ENCODE results near the gene CHAF1A.

GRCh38 chr19:4399812-4400134 is 2.7 kb upstream of the CHAF1A start:
- TF ChIP-seq CTCF (conservative IDR thresholded peaks at IDR 0.05; ENCODE audit: low read depth, low read length) (no peak), MXI1 (IDR thresholded peaks at IDR 0.05; ENCODE audit: borderline replicate concordance, low read depth, low read length) (no peak), RCOR1 (IDR thresholded peaks at IDR 0.05; ENCODE audit: insufficient replicate concordance, low read length) (no peak), MAFK (IDR thresholded peaks at IDR 0.05; ENCODE audit: low read depth, low read length) (no peak), RAD21 (IDR thresholded peaks at IDR 0.05; ENCODE audit: low read length) (peak; percentile 2; the same call in 1 of the 2 replicates), POLR2A (IDR thresholded peaks at IDR 0.05; ENCODE audit: low read depth, low read length) (no peak), NFE2L2 (IDR thresholded peaks at IDR 0.05; ENCODE audit: low read depth, low read length) (no peak), CHD1 (IDR thresholded peaks at IDR 0.05; ENCODE audit: low read depth, low read length) (0 out of 2 replicates have a peak, but pooled peaks have one; percentile 34)
